Measurements from ENCODE around the gene PLXDC1.
"Not testable (repeated sequence)": the region's sequence is repeated elsewhere in the genome, so short reads cannot be mapped to it uniquely, and the experiment has no call there.

PLXDC1 gene

GRCh38 chr17:39057701-39058206 is 93.7 kb downstream of the PLXDC1 start:
- FAIRE-seq: peak; percentile 61
- DNase-seq (ENCODE audit: insufficient read length, low spot score): no peak
- TF ChIP-seq TAF1 (IDR thresholded peaks at IDR 0.05; ENCODE audit: low read depth, low read length): no peak

GRCh38 chr17:39054111-39054645 is 97.3 kb downstream of the PLXDC1 start:
- FAIRE-seq: no peak
- no peak for DNase-seq (ENCODE audit: insufficient read length, low spot score)
- TF ChIP-seq POU2F2 (IDR thresholded peaks at IDR 0.05; ENCODE audit: low read depth, low read length) (no peak), POLR2AphosphoS5 (IDR thresholded peaks at IDR 0.05; ENCODE audit: low read depth, low read length) (no peak), TAF1 (IDR thresholded peaks at IDR 0.05; ENCODE audit: low read depth, low read length) (no peak), PAX5 (IDR thresholded peaks at IDR 0.05; ENCODE audit: insufficient read depth, low read length, severe bottlenecking) (no peak), SPI1 (IDR thresholded peaks at IDR 0.05; ENCODE audit: low read depth, low read length) (no peak)

- not testable (repeated sequence) for DNase-seq (ENCODE audit: insufficient read length, low spot score); FAIRE-seq
These were observed 99.0 kb downstream of the PLXDC1 start for GRCh38 chr17:39052423-39052822.

- no peak for FAIRE-seq
- DNase-seq (ENCODE audit: insufficient read length, low spot score): no peak
- TF ChIP-seq TAF1 (IDR thresholded peaks at IDR 0.05; ENCODE audit: low read depth, low read length): no peak
- TF ChIP-seq POU2F2 (IDR thresholded peaks at IDR 0.05; ENCODE audit: low read depth, low read length): no peak
- no peak for TF ChIP-seq POLR2AphosphoS5 (IDR thresholded peaks at IDR 0.05; ENCODE audit: low read depth, low read length)
- no peak for TF ChIP-seq SPI1 (IDR thresholded peaks at IDR 0.05; ENCODE audit: low read depth, low read length)
- TF ChIP-seq PAX5 (IDR thresholded peaks at IDR 0.05; ENCODE audit: insufficient read depth, low read length, severe bottlenecking): no peak
- TF ChIP-seq POLR2A (IDR thresholded peaks at IDR 0.05; ENCODE audit: low read depth, low read length): no peak
These were observed 100.3 kb downstream of the PLXDC1 start for GRCh38 chr17:39051001-39051585.

GRCh38 chr17:39045948-39046679 is 105.3 kb downstream of the PLXDC1 start:
- no peak for TF ChIP-seq POLR2A (IDR thresholded peaks at IDR 0.05; ENCODE audit: low read depth, low read length)
- TF ChIP-seq POU2F2 (IDR thresholded peaks at IDR 0.05; ENCODE audit: low read depth, low read length): no peak
- no peak for TF ChIP-seq TAF1 (IDR thresholded peaks at IDR 0.05; ENCODE audit: low read depth, low read length)
- TF ChIP-seq POLR2AphosphoS5 (IDR thresholded peaks at IDR 0.05; ENCODE audit: low read depth, low read length): no peak
- TF ChIP-seq SPI1 (IDR thresholded peaks at IDR 0.05; ENCODE audit: low read depth, low read length): no peak
- TF ChIP-seq PAX5 (IDR thresholded peaks at IDR 0.05; ENCODE audit: insufficient read depth, low read length, severe bottlenecking): no peak
- no peak for DNase-seq (ENCODE audit: insufficient read length, low spot score)
- FAIRE-seq: peak; percentile 43

GRCh38 chr17:39036009-39036408 is 115.4 kb downstream of the PLXDC1 start:
- TF ChIP-seq POLR2A (IDR thresholded peaks at IDR 0.05; ENCODE audit: low read depth, low read length) (no peak), SPI1 (IDR thresholded peaks at IDR 0.05; ENCODE audit: low read depth, low read length) (no peak), TAF1 (IDR thresholded peaks at IDR 0.05; ENCODE audit: low read depth, low read length) (no peak), PAX5 (IDR thresholded peaks at IDR 0.05; ENCODE audit: insufficient read depth, low read length, severe bottlenecking) (no peak), POLR2AphosphoS5 (IDR thresholded peaks at IDR 0.05; ENCODE audit: low read depth, low read length) (no peak), POU2F2 (IDR thresholded peaks at IDR 0.05; ENCODE audit: low read depth, low read length) (no peak)
- no peak for DNase-seq (ENCODE audit: insufficient read length, low spot score)
- FAIRE-seq: no peak

GRCh38 chr17:39035578-39035977 is 115.9 kb downstream of the PLXDC1 start:
- FAIRE-seq; DNase-seq (ENCODE audit: insufficient read length, low spot score): not testable (repeated sequence)

GRCh38 chr17:39028690-39029089 is 122.7 kb downstream of the PLXDC1 start:
- TF ChIP-seq SPI1 (IDR thresholded peaks at IDR 0.05; ENCODE audit: low read depth, low read length) (no peak), POLR2AphosphoS5 (IDR thresholded peaks at IDR 0.05; ENCODE audit: low read depth, low read length) (no peak), POLR2A (IDR thresholded peaks at IDR 0.05; ENCODE audit: low read depth, low read length) (no peak), PAX5 (IDR thresholded peaks at IDR 0.05; ENCODE audit: insufficient read depth, low read length, severe bottlenecking) (no peak), POU2F2 (IDR thresholded peaks at IDR 0.05; ENCODE audit: low read depth, low read length) (no peak), TAF1 (IDR thresholded peaks at IDR 0.05; ENCODE audit: low read depth, low read length) (no peak)
- FAIRE-seq: no peak
- DNase-seq (ENCODE audit: insufficient read length, low spot score): no peak

- TF ChIP-seq TAF1 (IDR thresholded peaks at IDR 0.05; ENCODE audit: low read depth, low read length) (no peak), PAX5 (IDR thresholded peaks at IDR 0.05; ENCODE audit: insufficient read depth, low read length, severe bottlenecking) (no peak), POLR2A (IDR thresholded peaks at IDR 0.05; ENCODE audit: low read depth, low read length) (no peak), SPI1 (IDR thresholded peaks at IDR 0.05; ENCODE audit: low read depth, low read length) (no peak), POU2F2 (IDR thresholded peaks at IDR 0.05; ENCODE audit: low read depth, low read length) (no peak)
- DNase-seq (ENCODE audit: insufficient read length, low spot score) (no peak), FAIRE-seq (no peak)
These were observed 123.9 kb downstream of the PLXDC1 start for GRCh38 chr17:39027455-39028035.

- DNase-seq (ENCODE audit: insufficient read length, low spot score): peak; percentile 44
- FAIRE-seq: no peak
- TF ChIP-seq TAF1 (IDR thresholded peaks at IDR 0.05; ENCODE audit: low read depth, low read length) (no peak), SPI1 (IDR thresholded peaks at IDR 0.05; ENCODE audit: low read depth, low read length) (no peak), POLR2A (IDR thresholded peaks at IDR 0.05; ENCODE audit: low read depth, low read length) (no peak), PAX5 (IDR thresholded peaks at IDR 0.05; ENCODE audit: insufficient read depth, low read length, severe bottlenecking) (no peak), POLR2AphosphoS5 (IDR thresholded peaks at IDR 0.05; ENCODE audit: low read depth, low read length) (no peak), POU2F2 (IDR thresholded peaks at IDR 0.05; ENCODE audit: low read depth, low read length) (no peak)
These were observed 124.4 kb downstream of the PLXDC1 start for GRCh38 chr17:39026980-39027451.

- FAIRE-seq: not testable (repeated sequence)
These were observed 125.1 kb downstream of the PLXDC1 start for GRCh38 chr17:39026346-39026745.

More at GRCh38 chr17:39026346-39026745, 125.1 kb downstream of the PLXDC1 start:
- not testable (repeated sequence) for DNase-seq (ENCODE audit: insufficient read length, low spot score)

Measured in GM12891 (cell line).